GM12878 (cell line): ENCODE data around the gene EMID1. TPM values are rescaled to one million over a fixed set of nuclear protein-coding genes. Genes with fewer than 3 reads are reported as not detected.

Experiments
- ATAC-seq: fragments of 200-7000 bp; cut with Tn5 transposase; 3 replicates; pipeline ENCODE4 v1.9.1; 2020; ENCODE audit warnings: mild to moderate bottlenecking, moderate library complexity
- BruUV-seq: library from RNA; stranded (reverse); fragments of 400-500 nt; replicated peaks from 2 replicates; lab custom pipeline; 2021; lab: Mats Ljungman, UMichigan
- CTCF ChIA-PET: fragments of 300-600 bp; sonication (Branson Sonifier 250); formaldehyde crosslinking; extraction: SDS; loops from one replicate; lab custom pipeline; 2021; ENCODE audit warnings: inconsistent platforms; lab: Yijun Ruan, JAX
- POLR2A ChIA-PET: fragments of 350-600 bp; formaldehyde crosslinking; extraction: SDS; loops from one replicate; lab custom pipeline; 2021; ENCODE audit warnings: inconsistent platforms; lab: Charles Lee
- RAD21 ChIA-PET: fragments of 300-600 bp; sonication (Branson Sonifier 250); formaldehyde crosslinking; loops from one replicate; lab custom pipeline; 2023; ENCODE audit warnings: antibody characterized with exemption; ENCODE audit not compliant: unreplicated experiment; lab: Charles Lee
- SMC1A ChIA-PET: fragments of 300-600 bp; sonication (Branson Sonifier 250); formaldehyde crosslinking; loops from one replicate; lab custom pipeline; 2023; ENCODE audit not compliant: unreplicated experiment, uncharacterized antibody; lab: Charles Lee
- DNase-seq: peaks from one replicate; pipeline ENCODE4 v3.0.0-alpha.2; 2011; ENCODE audit warnings: low read depth, low spot score
- FAIRE-seq: peaks from 3 replicates; lab custom pipeline; 2011; peaks lifted over from hg19 to GRCh38; lab: Jason Lieb, UNC
- H2AFZ ChIP-seq: 2 replicates; pipeline ENCODE4 v1.6.0; 2011; ENCODE audit warnings: low read depth, low read length, control low read depth; ENCODE audit not compliant: control insufficient read depth
- H3K27ac ChIP-seq: 2 replicates; pipeline ENCODE4 v1.5.1; 2011; ENCODE audit warnings: control low read depth; ENCODE audit not compliant: control insufficient read depth, insufficient read depth
- H3K27me3 ChIP-seq, 2 experiments: replicated peaks in 1 of 2; 2 replicates each; pipeline versions ENCODE4 v1.6.0 to v1.6.1; 2011; ENCODE audit warnings: low read length in 1 of 2; ENCODE audit not compliant: control insufficient read depth in 2 of 2, insufficient read depth in 2 of 2
- H3K36me3 ChIP-seq, 2 experiments: 2 replicates each; pipeline ENCODE4 v1.5.1; 2011; ENCODE audit warnings: low read length in 1 of 2; ENCODE audit not compliant: control insufficient read depth in 2 of 2, insufficient read depth in 2 of 2
- H3K4me1 ChIP-seq: 2 replicates; pipeline ENCODE4 v1.6.1; 2011; ENCODE audit warnings: mild to moderate bottlenecking, low read length, moderate library complexity, mixed read lengths; ENCODE audit not compliant: control insufficient read depth, insufficient read depth
- H3K4me2 ChIP-seq: 2 replicates; pipeline ENCODE4 v1.6.0; 2011; ENCODE audit warnings: control low read depth; ENCODE audit not compliant: control insufficient read depth, insufficient read depth
- H3K4me3 ChIP-seq: fragments of 200-600 bp; sonication (generic); 2 replicates; pipeline ENCODE4 v1.5.1; 2016
- H3K79me2 ChIP-seq: 2 replicates; pipeline ENCODE4 v1.6.0; 2011; ENCODE audit warnings: low read length; ENCODE audit not compliant: control insufficient read depth, insufficient read depth
- H3K9ac ChIP-seq: 2 replicates; pipeline ENCODE4 v1.8.0; 2011; ENCODE audit warnings: low read length, control low read depth, mixed read lengths; ENCODE audit not compliant: control insufficient read depth, insufficient read depth
- H3K9me3 ChIP-seq: replicated peaks from 3 replicates; pipeline ENCODE4 v1.5.1; 2011; ENCODE audit warnings: mild to moderate bottlenecking, low read length; ENCODE audit not compliant: control insufficient read depth, insufficient read depth
- H4K20me1 ChIP-seq: 2 replicates; pipeline ENCODE4 v1.6.0; 2011; ENCODE audit not compliant: control insufficient read depth, insufficient read depth
- JUND ChIP-seq: IDR thresholded peaks from 2 replicates; pipeline ENCODE4 v1.6.1; 2012; ENCODE audit warnings: low read depth, mild to moderate bottlenecking, low read length, improper control_type of control experiment, moderate library complexity
- MEF2B ChIP-seq: fragments of 450-650 bp; IDR thresholded peaks from 2 replicates; pipeline ENCODE4 v1.6.1; 2018; ENCODE audit warnings: mild to moderate bottlenecking, moderate library complexity; ENCODE audit not compliant: partially characterized antibody, poor library complexity, severe bottlenecking
- MXI1 ChIP-seq: fragments of 150-350 bp; IDR thresholded peaks from 2 replicates; pipeline ENCODE4 v1.6.1; 2011; ENCODE audit warnings: low read depth, mild to moderate bottlenecking, inconsistent platforms, low read length, improper control_type of control experiment
- MYC ChIP-seq: IDR thresholded peaks from 2 replicates; pipeline ENCODE4 v1.6.1; 2011; ENCODE audit warnings: mild to moderate bottlenecking, low read length, moderate library complexity, inconsistent platforms; ENCODE audit not compliant: insufficient read depth, insufficient replicate concordance, insufficient read length, severe bottlenecking
- POLR2A ChIP-seq: IDR thresholded peaks from 2 replicates; pipeline ENCODE4 v1.6.1; 2011; ENCODE audit warnings: low read depth, mild to moderate bottlenecking, low read length
- RAD51 ChIP-seq: fragments of 450-650 bp; IDR thresholded peaks from 2 replicates; pipeline ENCODE4 v1.6.1; 2016; ENCODE audit warnings: moderate library complexity, mild to moderate bottlenecking, inconsistent platforms
- RCOR1 ChIP-seq: conservative IDR thresholded peaks from 2 replicates; pipeline ENCODE4 v1.6.1; 2012; ENCODE audit warnings: low read depth, low read length, improper control_type of control experiment
- SREBF1 ChIP-seq: IDR thresholded peaks from 2 replicates; pipeline ENCODE4 v1.6.1; 2012; ENCODE audit warnings: mild to moderate bottlenecking, low read length
- WGBS: methylation state at CpG from one replicate; pipeline ENCODE4 v1.1.6; 2016; ENCODE audit warnings: low lambda C conversion rate; ENCODE audit not compliant: insufficient replicate concordance, insufficient coverage; ENCODE audit errors: missing lambda C conversion rate; 5-methylcytosine and 5-hydroxymethylcytosine counted together
- in situ Hi-C: fragments of 300-500 bp; cut with MboI; formaldehyde crosslinking; loops from 9 replicates; pipeline ENCODE4 v1.14.3; 2018; ENCODE audit warnings: mixed read lengths
- intact Hi-C: fragments of 100-400 bp; cut with micrococcal nuclease; formaldehyde crosslinking; loops from one replicate; pipeline ENCODE4 v1.14.2; 2022; ENCODE audit not compliant: unreplicated experiment
- polyA plus RNA-seq, 11 experiments: library from polyadenylated mRNA; depleted of rRNA in 4 of 11; unstranded in 6 of 11; stranded (reverse) in 5 of 11; fragments of >200 nt; fragmentation: Nextera tagmentation in 4 of 11; fragmentation: Illumina TruSeq in 1 of 11; extraction: Ambion mirVana in 4 of 11; extraction: Trizol in 1 of 11; gene quantifications; 1 replicate in 1 of 11; 2 replicates in 10 of 11; pipeline versions ENCODE4 v1.2.1 to v1.2.3, GENCODE V29; 2011 to 2016; ENCODE audit warnings: inconsistent platforms in 2 of 11, missing spikeins in 2 of 11, low read depth in 1 of 11
- total RNA-seq, 4 experiments: library from RNA; depleted of rRNA in 3 of 4; stranded (reverse); fragments of >200 nt in 3 of 4; fragmentation: Illumina TruSeq in 1 of 4; extraction: Trizol in 1 of 4; gene quantifications; 2 replicates each; pipeline versions ENCODE4 v1.2.1 to v1.2.3, GENCODE V29; 2013 to 2021

Gene EMID1
- total and polyA plus RNA-seq, 10 of the 15 experiments (the other 5 are each of a cell fraction or from before 2014, with no cell fraction given), result 1.2 to 60.3 (median 12.0) TPM

DNA sequence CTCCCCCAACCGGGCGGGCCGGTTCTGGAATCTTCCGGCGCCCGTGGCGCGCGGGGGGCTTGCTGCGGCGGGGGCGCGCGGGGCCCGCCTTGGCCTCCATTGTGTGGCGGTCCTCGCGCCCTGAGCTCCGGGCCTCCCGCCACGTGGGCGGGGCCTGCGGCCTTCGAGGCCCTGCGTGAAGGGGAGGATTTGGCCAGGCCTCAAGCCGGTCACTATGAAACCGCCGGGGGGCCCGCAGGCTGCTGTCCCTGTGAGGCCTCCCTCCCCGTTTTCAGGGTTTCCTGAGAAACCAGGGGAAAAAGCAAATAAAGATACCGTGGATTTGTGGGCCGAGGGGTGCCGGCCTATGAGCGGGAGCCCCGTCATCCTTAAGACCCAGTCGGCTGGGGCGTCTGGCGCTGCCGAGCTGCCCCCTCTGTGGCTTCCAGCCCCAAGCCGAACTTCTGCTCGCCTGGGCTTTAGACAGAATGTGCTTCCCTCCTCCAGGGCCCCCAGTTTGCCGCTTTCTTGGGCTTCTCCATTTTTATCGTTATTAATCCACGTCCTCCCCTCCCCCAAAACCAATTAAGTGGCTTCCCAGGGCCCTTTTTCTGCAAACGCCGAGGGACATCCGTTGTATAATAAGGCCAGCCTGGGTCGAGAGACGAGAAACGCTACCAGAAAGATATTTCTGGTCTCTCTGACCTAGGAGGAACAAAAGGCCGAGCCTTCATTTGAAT lies 63.0 kb downstream of the EMID1 start (continued):
- TF ChIP-seq RAD51 (no peak), JUND (no peak), RCOR1 (no peak), SREBF1 (no peak), MEF2B (peak; percentile 2), MYC (no peak)

GRCh38 chr22:29269230-29269604 lies 63.5 kb downstream of the EMID1 start:
- Histone ChIP-seq H3K27me3 (no peaks in the 10 kb centered on the region), H3K9ac (peak overlapping the region; percentile 99)
- POLR2A ChIA-PET, result interaction anchor here (0.5 kb wide), 1 partner anchor 310 kb away, joined by 3 read pairs; no protein-coding TSS in a partner anchor
- CTCF ChIA-PET, result no interaction called here
- RAD21 ChIA-PET, result no interaction called here
- SMC1A ChIA-PET, result interaction anchor here (1.7 kb wide), 1 partner anchor 10 kb away, joined by 8 read pairs; no protein-coding TSS in a partner anchor
- ATAC-seq, result no peak
- in situ Hi-C loops, result no loop called here
- peak; percentile 6; the same call in 1 of the 2 replicates for TF ChIP-seq MXI1
- peak; percentile 35; the same call in 1 of the 2 replicates for TF ChIP-seq POLR2A
- no peak for TF ChIP-seq JUND
- TF ChIP-seq, all 136 proteins: peak for 2
- intact Hi-C loops, result no loop called here
- FAIRE-seq (no peak), DNase-seq (no peak)
- H3K9me3 ChIP-seq, result no peaks in the 10 kb centered on the region
- peaks cover 22% of the 10 kb centered on the region for H4K20me1 ChIP-seq
- BruUV-seq, result no TSS peak
- H3K4me3 ChIP-seq, result peak overlapping the region; percentile 96
- peaks cover 3% of the 10 kb centered on the region; the same call in 1 of the 2 replicates for H3K4me1 ChIP-seq
- peak overlapping the region; percentile 60 for H3K4me2 ChIP-seq
- under 1% methylated on average over 14 of the region's 14 CpGs for WGBS
- peak overlapping the region; percentile 100 for H3K27ac ChIP-seq
- peaks cover 9 to 38% of the 10 kb centered on the region in 2 experiments for H3K36me3 ChIP-seq
- peaks cover 86% of the 10 kb centered on the region for H3K79me2 ChIP-seq
- H2AFZ ChIP-seq, result no peak overlapping the region
